Mesothelial cell of epicardium (in vitro differentiated cells): ENCODE measurements around the gene TCF4. TPM values are rescaled to one million over a fixed set of nuclear protein-coding genes. Genes with fewer than 3 reads are reported as not detected.
A peak's percentile ranks its signal among the peaks of the same experiment; 100 is the strongest.

Experiments
- DNase-seq, 2 experiments: peaks; one replicate each; pipeline ENCODE4 v3.0.0; 2021; ENCODE audit warnings: low spot score in 2 of 2; ENCODE audit not compliant: unreplicated experiment in 2 of 2
- H3K27ac Mint-ChIP-seq: 2 replicates; pipeline ENCODE4 v1.8.0; 2021; ENCODE audit warnings: mixed read lengths
- H3K27me3 Mint-ChIP-seq: 2 replicates; pipeline ENCODE4 v1.8.0; 2021; ENCODE audit warnings: low read depth, mixed read lengths
- H3K36me3 Mint-ChIP-seq: 2 replicates; pipeline ENCODE4 v1.8.0; 2021; ENCODE audit warnings: mixed read lengths
- H3K4me1 Mint-ChIP-seq: 2 replicates; pipeline ENCODE4 v1.8.0; 2021; ENCODE audit warnings: mixed read lengths
- H3K4me3 Mint-ChIP-seq: 2 replicates; pipeline ENCODE4 v1.8.0; 2021; ENCODE audit warnings: mild to moderate bottlenecking, moderate library complexity, mixed read lengths
- H3K9me3 Mint-ChIP-seq: 2 replicates; pipeline ENCODE4 v1.8.0; 2021; ENCODE audit warnings: mixed read lengths
- total RNA-seq: library from RNA; stranded (reverse); gene quantifications from 3 replicates; pipeline ENCODE4 v1.2.1, GENCODE V29; 2021
- TF ChIP-seq, protein P1 (sequence below): fragments of 200-600 bp; sonication (generic); IDR thresholded peaks from one replicate; pipeline ENCODE4 v1.5.0; 2021; ENCODE audit warnings: antibody characterized with exemption; ENCODE audit not compliant: unreplicated experiment

The TCF4 gene
- total RNA-seq, 1 donor from 2014 or later: 224 TPM

DNA sequence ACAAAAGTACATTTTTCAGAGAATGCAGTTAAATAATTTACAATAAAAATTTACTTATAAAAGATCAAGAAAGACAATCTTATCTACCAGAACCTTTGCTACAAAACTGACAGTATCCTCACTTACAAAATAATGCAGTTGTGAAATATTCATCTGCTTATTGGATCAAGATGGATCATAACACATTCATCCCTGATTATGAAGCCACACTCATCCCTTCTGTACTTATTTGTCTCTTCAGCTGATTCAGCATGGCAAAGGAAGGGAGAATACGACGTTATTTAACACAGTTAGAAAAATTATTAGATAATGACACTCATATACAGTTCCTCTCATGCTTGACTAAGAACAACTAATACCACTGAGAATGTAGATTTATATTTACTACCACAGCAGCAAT lies 46.4 kb downstream of the TCF4 start:
- H3K4me1 Mint-ChIP-seq: peaks cover 22% of the 10 kb centered on the region
- TF ChIP-seq, protein P1, sequence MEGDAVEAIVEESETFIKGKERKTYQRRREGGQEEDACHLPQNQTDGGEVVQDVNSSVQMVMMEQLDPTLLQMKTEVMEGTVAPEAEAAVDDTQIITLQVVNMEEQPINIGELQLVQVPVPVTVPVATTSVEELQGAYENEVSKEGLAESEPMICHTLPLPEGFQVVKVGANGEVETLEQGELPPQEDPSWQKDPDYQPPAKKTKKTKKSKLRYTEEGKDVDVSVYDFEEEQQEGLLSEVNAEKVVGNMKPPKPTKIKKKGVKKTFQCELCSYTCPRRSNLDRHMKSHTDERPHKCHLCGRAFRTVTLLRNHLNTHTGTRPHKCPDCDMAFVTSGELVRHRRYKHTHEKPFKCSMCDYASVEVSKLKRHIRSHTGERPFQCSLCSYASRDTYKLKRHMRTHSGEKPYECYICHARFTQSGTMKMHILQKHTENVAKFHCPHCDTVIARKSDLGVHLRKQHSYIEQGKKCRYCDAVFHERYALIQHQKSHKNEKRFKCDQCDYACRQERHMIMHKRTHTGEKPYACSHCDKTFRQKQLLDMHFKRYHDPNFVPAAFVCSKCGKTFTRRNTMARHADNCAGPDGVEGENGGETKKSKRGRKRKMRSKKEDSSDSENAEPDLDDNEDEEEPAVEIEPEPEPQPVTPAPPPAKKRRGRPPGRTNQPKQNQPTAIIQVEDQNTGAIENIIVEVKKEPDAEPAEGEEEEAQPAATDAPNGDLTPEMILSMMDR: no peak

DNA sequence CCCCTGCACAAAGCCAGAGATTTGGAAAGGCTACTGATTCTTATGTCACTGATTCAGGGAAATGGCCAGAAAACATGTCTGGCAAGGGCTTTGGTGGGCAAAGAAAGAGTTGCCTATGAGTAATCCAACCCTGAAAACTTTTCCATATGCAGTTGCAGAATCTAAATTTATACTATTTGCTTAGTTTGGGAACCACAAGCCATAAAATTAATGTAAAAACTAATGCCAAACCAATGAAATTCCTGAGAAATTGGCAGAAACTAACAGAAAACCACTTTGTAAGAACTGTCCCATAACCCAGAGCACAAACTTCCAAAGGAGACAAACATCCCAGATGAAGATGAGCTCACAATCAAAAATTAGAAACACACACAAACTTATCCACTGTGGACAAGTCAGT lies 48.8 kb downstream of the TCF4 start:
- Mint-ChIP-seq H3K27me3 (no peaks in the 10 kb centered on the region), H3K4me3 (no peak overlapping the region), H3K4me1 (peaks cover 27% of the 10 kb centered on the region), H3K27ac (no peak overlapping the region), H3K9me3 (peaks cover 6% of the 10 kb centered on the region), H3K36me3 (peaks cover 11% of the 10 kb centered on the region)
- TF ChIP-seq, protein P1: no peak
- no peak for DNase-seq

More for the DNA sequence above, 46.4 kb downstream of the TCF4 start:
- no peak for DNase-seq
- no peak overlapping the region for H3K4me3 Mint-ChIP-seq
- H3K27ac Mint-ChIP-seq: no peak overlapping the region
- peaks cover 6% of the 10 kb centered on the region for H3K9me3 Mint-ChIP-seq
- H3K36me3 Mint-ChIP-seq: peaks cover 7% of the 10 kb centered on the region
- no peaks in the 10 kb centered on the region for H3K27me3 Mint-ChIP-seq

DNA sequence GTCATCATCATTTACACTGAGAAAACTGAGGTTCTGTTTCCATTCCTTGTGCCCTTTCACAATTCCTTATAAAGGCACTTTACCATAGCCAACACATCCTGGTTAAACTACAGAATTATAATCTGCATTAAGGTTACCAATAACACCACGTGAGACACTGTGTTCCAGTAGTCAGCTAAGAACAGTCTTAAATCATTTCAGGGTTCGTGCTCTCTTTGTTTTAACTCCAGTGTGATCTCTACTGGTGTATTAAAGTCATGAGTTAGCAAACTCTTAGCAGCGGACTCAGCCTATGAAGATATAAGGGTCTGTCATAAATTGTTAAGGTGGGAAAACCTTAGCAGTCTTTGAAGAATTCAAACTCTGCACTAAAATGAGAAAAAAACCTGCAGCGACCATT lies 53.0 kb downstream of the TCF4 start:
- peaks cover 33% of the 10 kb centered on the region for H3K4me1 Mint-ChIP-seq
- H3K4me3 Mint-ChIP-seq: no peak overlapping the region
- no peaks in the 10 kb centered on the region for H3K27me3 Mint-ChIP-seq
- H3K27ac Mint-ChIP-seq: peak overlapping the region; percentile 59
- peaks cover 6% of the 10 kb centered on the region for H3K9me3 Mint-ChIP-seq
- peaks cover 11% of the 10 kb centered on the region for H3K36me3 Mint-ChIP-seq
- no peak for DNase-seq
- TF ChIP-seq, protein P1: no peak

DNA sequence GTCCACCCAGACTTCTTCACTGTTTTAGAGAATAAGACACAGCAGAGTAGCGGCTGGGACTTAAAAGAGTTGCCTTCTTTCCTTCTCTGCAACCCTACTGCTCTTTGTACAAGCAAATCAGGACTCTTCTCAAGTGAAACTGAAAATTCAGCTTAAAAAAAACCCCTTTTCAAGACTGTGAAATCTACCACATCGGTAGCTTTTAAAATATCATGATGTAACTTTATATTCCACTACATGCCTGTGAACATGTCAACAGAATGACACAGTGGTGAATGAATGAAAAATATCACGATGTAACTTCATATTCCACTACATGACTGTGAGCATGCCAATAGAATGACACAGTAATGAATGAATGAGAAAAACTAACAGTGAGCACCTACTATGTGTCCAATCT lies 53.4 kb downstream of the TCF4 start:
- Mint-ChIP-seq H3K9me3 (peaks cover 3% of the 10 kb centered on the region), H3K27me3 (no peaks in the 10 kb centered on the region), H3K4me3 (no peak overlapping the region), H3K36me3 (peaks cover 7% of the 10 kb centered on the region), H3K4me1 (peaks cover 35% of the 10 kb centered on the region), H3K27ac (no peak overlapping the region)
- DNase-seq: no peak
- TF ChIP-seq, protein P1: no peak

DNA sequence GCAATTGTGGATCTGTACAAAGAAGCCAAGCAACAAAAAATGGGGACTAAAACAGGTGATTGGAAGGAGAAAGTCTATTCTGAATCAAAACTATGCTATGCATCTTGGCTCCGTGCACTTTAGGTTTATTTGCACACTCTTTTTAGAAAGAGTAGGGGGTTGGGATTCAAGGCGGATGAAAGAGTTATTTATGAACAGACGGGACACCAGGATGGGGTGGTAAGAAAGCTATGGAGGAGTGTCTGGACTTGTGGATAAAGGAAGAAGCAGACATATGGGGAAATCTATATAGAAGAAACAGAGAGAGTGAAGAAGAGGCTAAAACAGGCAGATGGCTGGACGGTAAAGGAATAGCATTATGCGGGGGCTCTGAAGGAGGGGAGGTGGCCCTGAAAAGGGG lies 57.8 kb downstream of the TCF4 start:
- Mint-ChIP-seq H3K27ac (no peak overlapping the region), H3K9me3 (no peaks in the 10 kb centered on the region), H3K4me3 (no peak overlapping the region), H3K4me1 (peaks cover 26% of the 10 kb centered on the region), H3K36me3 (peaks cover 4% of the 10 kb centered on the region), H3K27me3 (no peaks in the 10 kb centered on the region)
- TF ChIP-seq, protein P1: no peak
- DNase-seq: no peak

DNA sequence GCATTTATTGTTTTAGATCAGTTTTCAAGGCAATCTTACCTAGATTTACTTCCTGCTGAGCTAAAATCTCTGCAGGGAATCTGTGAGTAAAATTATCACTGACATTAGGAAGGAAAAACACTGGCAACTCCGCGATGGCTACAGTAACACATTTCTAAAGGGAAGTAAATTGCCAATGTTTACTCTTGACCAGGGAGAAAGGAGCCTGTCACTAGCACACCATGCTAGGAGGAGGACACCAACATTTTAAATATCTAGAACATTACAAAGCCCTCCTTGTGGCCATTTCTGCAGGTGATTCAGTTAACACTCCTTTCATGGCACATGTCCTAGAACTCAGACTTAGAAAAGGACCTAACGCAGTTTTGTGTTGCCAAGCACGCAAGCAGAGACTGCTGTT lies 58.4 kb downstream of the TCF4 start:
- Mint-ChIP-seq H3K4me1 (peaks cover 24% of the 10 kb centered on the region), H3K9me3 (no peaks in the 10 kb centered on the region), H3K27me3 (no peaks in the 10 kb centered on the region), H3K4me3 (no peak overlapping the region), H3K36me3 (peaks cover 4% of the 10 kb centered on the region), H3K27ac (no peak overlapping the region)
- DNase-seq: no peak
- TF ChIP-seq, protein P1: no peak
